ENCODE data around the gene SYT5. TPM values are rescaled to one million over a fixed set of nuclear protein-coding genes. Genes with fewer than 3 reads are reported as not detected.
A peak's percentile ranks its signal among the peaks of the same experiment; 100 is the strongest.
"Not testable (repeated sequence)": the region's sequence is repeated elsewhere in the genome, so short reads cannot be mapped to it uniquely, and the experiment has no call there.

Gene SYT5
- 0.06 and 0.92 TPM in 2 replicates for total RNA-seq

DNA sequence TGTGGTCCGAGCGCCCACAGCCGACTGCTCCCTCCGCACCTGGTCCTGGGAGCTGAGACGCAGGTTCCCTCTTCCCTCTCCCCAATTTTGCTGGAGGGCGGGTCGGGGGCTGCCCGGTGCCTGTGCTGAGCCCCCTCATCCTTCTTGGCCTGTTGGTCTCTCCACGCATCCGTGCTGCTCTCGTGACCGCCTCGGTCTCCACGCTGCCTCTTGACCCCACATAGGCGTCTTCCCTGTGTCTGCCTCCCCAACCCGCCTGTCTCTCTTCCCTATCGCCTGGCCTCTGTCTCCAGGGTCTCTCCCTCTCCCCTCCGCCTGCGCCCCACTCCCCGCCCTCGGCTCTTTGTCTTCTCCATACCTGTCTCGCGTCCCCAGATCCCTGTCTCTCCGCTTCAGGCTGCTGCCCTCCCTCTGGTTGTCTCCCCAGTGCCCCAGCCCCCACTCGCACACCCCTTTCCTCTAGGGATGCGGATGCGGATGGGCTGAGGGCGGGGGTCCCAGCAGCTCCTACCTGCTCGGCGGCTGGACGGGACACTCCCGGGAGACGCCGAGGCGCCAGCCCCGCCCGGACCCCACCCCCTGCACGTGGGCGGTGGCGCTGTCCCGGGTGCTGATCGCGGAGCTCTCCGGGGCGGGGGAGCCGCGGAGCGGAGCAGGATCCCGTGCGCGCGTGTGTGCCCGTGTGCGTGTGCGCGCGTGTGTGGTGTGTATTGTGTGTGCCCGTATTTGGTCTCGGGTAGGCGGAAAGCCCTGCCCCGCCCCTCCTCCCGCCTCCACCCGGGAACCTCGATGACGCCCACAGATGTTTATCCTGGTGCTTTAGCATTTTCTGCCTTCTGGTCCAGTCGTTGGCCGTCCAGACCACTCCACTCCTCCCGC is at the start of gene SYT5:
TSS of gene SYT5 (minus strand) at position 684 of the 879 bp plus-strand sequence. CDS start 1,248 bp downstream, outside the sequence.
- no peak for DNase-seq (ENCODE audit: extremely low read depth, low read depth, low spot score)

GRCh38 chr19:55229789-55230182 is 49.7 kb upstream of the SYT5 start:
- DNase-seq (ENCODE audit: extremely low read depth, low read depth, low spot score), result no peak

DNA sequence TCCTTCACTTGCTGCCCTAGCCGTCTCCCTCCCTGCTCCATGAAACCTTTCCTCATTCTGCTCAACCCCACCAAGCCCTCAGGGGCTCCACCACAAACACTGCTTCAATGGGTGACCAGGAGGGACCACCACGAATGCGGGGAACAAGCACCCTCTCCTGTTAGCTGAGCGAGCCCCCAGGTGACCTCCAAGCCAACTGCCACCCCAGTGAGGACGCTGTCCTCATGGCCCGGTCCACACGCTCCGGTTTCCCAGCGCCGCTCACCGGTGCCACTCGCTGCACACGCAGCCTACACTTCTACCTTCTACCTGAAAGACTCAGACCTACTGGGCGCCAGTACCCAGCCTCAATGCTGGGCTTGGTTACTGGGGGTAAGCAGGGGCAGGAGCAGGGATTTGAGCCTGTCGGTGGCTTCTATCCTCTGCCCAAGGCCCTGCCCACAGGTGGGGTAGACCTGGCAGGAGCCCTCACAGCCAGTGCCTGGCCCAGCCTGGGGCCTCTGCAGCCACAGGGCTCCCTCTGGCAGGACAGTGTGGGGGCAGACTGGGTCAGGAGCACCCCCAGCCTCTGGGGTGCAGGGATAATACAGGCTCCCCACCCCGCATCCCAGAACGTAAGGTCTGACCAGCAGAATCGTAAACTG is 49.2 kb upstream of the SYT5 start:
- DNase-seq (ENCODE audit: extremely low read depth, low read depth, low spot score), result no peak

- no peak for DNase-seq (ENCODE audit: extremely low read depth, low read depth, low spot score)
Observed at GRCh38 chr19:55228403-55229031, 48.4 kb upstream of the SYT5 start, which contains the start of gene TMEM86B. TMEM86B (minus strand) TSS chr19:55228763; CDS start chr19:55228741, 22 bp downstream.

DNA sequence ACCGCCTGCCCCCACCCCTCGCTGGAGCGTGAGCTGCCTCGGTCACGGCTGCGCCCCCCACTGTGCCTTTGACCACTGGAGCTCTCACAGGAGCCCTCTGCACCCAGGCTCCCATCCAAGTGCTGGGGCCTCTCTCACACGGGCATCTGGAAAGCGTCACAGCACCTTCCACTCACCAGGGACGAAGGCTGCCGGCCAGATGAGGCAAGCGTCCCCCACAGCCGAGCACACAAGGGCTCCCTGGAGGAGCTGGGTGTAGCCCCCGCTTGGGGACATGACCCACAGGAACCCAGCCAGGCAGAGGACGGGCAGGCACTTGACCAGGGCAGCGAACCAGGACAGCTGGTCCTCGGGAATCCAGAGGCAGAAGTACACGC is 47.9 kb upstream of the SYT5 start:
- DNase-seq (ENCODE audit: extremely low read depth, low read depth, low spot score), result no peak

DNA sequence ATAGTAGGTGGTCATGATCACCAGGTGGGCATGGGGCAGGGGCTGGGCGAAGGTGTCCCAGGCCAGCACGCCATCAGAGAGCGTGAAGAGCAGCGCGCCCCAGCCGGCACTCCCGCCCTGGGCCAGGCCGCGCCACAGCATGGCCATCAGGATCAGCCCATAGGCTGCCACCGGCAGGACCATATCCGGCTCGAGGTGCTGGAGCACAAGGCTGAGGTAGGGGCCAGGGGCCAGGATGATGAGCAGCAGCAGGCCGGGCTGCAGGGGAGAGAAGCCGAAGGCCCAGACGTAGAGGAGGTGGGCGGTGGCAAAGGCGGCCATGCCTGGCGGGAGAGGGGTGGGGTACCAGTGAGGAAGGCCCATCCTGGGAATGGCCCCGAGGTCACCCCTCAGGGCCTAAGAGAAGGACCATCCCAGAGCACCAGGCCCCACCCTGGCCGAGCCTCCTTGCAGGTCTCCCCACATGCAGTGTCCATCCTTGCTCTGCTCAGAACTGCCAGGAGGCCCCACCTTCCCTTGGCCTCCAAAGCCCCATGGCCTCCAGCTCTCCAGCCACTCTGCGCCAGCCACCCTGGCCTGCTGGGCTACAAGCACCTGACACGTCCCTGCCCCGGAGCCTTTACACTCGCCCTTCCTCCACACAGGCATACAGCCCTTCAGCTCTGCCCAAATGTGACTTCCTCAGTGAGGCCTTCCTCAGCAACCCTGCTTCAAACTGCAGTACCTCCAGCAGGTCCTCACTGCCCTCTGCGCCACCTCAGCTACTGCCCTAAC is 47.3 kb upstream of the SYT5 start:
- no peak for DNase-seq (ENCODE audit: extremely low read depth, low read depth, low spot score)

- DNase-seq (ENCODE audit: extremely low read depth, low read depth, low spot score), result no peak
Observed at GRCh38 chr19:55226788-55227187, 46.7 kb upstream of the SYT5 start.

- no peak for DNase-seq (ENCODE audit: extremely low read depth, low read depth, low spot score)
Observed at GRCh38 chr19:55226273-55226672, 46.2 kb upstream of the SYT5 start.

DNA sequence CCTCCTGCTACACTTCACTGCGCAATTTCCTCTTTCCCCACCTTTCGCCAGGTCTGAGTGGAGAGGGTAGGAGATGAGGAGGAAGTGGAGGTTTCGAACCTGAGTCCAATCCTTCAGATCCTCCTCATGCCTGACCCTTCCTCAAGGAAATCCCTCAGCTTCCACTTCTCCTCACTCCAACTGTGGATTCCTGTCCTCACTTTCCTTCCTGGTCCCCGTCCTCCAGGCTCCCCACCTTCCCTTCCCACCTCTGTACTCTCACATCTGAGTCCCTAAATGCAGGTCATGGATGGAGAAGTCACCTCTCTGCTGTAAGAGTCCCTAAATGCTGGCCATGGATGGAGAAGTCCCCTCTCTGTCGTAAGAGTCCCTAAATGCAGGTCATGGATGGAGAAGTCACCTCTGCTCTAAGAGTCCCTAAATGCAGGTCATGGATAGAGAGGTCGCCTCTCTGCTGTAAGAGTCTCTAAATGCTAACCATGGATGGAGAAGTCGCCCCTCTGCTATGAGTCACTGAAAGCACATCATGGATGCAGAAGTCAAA is 45.4 kb upstream of the SYT5 start:
- DNase-seq (ENCODE audit: extremely low read depth, low read depth, low spot score), result no peak

DNA sequence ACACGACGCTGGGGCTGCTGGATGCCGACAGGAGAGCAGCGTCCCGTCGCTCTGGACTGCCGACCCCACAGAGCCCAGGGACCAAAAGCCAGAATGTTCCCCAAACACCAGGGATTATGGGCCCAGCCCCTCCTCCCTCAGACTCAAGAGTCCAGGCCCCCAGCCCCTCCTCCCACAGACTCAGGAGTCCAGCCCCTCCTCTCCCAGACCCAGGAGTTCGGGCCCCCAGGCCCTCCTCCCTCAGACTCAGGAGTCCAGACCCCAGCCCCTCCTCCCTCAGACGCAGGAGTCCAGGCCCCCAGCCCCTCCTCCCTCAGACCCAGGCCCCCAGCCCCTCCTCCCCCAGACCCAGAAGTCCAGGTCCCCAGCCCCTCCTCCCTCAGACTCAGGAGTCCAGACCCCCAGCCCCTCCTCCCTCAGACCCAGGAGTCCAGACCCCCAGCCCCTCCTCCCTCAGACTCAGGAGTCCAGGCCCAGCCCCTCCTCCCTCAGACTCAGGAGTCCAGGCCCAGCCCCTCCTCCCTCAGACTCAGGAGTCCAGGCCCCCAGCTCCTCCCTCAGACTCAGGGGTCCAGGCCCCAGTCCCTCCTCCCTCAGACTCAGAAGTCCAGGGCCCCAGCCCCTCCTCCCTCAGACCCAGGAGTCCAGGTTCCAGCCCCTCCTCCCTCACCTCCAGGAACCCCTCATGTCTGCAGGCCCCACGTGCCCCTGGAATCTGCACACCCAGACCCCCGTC is 44.8 kb upstream of the SYT5 start:
- DNase-seq (ENCODE audit: extremely low read depth, low read depth, low spot score), result not testable (repeated sequence)

DNA sequence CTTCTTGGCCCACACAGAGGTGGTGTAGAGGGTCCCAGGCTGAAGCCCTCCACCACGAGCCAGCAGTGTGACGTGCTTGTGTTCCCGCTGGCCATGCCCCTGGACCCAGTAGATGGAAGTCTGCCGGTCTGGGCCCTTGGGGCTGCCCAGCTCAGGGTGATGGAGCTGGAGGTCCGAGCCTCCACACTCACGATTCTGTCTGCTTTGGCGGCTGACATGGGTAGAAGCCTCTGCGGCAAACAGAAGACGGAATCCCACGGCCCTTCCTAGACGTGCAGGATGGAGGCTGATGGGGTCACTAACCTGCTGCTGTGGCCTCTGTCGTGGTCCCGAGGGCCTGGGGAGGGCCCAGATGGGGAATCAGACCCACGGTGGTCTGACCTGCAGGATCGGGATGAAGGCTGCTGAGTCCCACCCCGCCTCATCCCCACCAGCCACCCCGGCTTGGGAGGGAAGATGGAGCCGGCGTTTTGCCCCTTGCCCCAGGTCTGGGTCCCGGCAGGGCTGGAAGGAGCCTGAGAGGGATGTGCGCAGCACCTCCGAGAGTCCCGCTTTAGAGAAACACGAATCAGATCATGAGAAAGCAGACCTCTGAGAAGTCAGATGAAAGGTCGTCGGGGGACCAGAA is 44.1 kb upstream of the SYT5 start:
- no peak for DNase-seq (ENCODE audit: extremely low read depth, low read depth, low spot score)

DNA sequence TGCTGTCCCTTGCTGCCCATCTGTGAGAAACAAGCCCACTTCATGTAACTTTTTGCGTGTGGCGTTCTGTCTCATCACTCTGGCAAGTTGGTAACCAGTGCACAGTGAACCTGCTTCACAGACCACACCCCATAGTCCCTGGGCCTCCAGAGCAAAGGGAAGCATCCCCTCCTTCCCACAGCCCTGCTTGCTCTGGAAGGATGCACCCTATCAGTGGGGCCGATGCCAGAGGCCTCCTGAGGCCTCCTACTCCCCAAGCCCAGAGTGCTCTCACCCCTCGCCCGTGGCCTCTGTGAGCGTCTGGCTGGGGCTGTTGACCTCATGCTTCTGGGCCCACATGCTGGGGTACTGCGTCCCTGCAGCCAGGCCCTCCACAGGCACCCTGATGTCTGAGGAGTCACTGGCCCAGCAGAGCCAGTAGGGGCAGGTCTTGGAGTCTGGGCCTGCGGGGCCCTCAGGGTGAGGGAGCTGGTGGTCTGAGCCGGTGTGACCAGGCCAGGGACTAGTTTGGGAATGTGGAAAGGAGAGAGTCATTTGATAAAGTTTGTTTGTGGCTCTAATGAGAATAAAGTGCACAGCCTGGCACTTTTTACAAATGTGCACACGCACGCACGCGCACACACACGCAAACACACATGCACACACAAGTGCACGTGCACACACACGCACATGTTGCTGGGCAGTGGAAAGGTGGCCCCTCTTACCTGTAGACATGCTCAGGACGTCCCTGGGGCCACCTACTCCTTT is 43.4 kb upstream of the SYT5 start:
- no peak for DNase-seq (ENCODE audit: extremely low read depth, low read depth, low spot score)

- DNase-seq (ENCODE audit: extremely low read depth, low read depth, low spot score), result no peak
Observed at GRCh38 chr19:55220525-55220924, 40.4 kb upstream of the SYT5 start.

DNA sequence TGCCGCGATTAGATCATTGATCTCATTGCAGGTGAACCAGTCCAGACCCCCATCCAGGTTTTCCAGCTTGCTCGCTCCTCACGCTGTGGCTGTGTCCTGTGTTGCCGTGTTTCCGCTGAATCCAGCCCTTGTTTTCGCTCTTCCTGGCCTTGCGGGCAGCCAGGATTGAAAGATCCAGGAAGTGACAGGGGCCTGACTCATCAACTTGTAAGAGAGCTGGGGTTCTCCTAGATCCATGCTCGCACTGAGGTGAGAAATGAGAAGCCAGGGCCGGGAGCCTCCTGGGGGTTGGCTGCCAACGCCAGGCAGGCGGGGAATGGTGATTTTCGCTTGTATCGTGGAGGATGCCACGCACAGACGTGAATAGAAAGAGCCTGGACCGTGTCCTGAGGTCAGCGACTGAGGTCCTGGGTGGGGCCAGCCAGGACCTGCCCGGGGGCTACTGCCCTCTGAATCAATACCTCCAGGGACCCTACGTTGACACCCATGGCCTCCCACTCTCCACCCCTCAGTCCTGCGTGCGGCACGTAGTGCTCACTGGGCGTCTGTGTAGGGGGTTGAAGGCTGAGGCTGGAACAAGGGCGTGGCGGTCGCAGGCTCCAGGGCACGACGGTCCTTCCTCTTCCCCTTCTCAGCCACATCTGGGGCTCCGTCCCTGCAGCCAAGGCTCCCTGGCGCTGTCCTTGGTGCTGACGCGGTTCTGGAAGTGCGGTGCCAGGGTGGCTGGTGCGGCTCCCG is 36.5 kb upstream of the SYT5 start:
- peak; percentile 96 for DNase-seq (ENCODE audit: extremely low read depth, low read depth, low spot score)

GRCh38 chr19:55213547-55213946 is 33.5 kb upstream of the SYT5 start:
- no peak for DNase-seq (ENCODE audit: extremely low read depth, low read depth, low spot score)

DNA sequence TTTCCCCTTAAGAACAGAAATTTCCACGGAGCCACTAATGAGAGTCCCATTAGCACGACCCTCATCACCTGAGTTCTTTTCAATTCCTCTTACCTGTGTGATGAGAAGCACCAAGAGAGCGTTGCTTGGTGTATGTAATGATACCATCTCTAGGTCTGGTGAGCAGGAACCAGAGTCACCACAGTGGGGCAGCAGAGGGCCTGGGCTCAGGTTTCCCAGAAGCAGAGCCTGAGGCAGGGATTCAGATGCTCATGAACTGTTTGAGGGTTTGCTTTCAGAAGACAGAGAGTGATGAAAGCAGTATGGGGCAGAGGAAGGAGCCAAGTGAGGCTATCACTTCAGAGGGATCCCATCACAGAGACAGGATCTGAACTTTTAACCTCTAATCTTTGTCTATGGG is 32.4 kb upstream of the SYT5 start:
- no peak for DNase-seq (ENCODE audit: extremely low read depth, low read depth, low spot score)

DNA sequence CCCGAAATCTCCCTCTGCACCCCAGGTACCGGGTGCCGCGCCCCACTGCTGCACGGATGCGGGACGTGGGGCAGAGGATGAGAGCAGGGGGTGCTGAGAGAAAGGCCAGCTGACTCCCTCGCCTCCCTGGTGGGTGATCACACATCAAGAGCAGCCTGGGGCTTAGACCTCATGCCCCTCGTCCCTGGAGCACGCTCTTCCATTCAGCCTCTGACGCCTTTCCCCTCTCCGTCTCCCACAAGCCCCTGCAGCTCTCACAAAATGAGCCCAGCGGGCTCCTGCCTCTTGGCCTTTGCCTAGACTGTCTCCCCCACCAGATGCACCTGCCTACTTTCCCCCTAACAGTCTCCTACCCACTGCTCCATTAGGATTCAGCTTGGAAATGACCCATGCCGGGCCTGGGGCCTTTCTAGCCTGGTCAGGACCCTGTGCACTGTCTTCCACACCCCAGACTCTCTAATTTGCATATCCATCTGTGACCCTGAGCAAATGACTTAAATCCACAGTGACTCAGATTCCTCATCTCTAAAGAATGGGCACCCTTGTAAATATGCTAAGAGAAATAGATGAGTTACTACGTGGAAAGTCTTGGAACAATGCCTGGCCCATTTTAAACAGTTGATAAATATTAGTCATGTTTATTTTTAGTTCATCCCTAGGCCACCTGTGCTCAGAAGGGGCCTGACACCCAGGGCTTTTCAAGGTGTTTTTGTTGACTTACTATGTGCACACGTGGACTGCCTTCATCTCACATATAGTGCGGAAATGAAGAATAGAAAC is 29.8 kb upstream of the SYT5 start:
- DNase-seq (ENCODE audit: extremely low read depth, low read depth, low spot score), result peak; percentile 55
